NCI-H1930 (cell line): ENCODE results near the gene MOSPD2.

ENCODE experiments used
- DNase-seq, 2 experiments: peaks; one replicate each; lab custom pipeline; 2025; lab: John Stamatoyannopoulos, UW

Gene MOSPD2

DNA sequence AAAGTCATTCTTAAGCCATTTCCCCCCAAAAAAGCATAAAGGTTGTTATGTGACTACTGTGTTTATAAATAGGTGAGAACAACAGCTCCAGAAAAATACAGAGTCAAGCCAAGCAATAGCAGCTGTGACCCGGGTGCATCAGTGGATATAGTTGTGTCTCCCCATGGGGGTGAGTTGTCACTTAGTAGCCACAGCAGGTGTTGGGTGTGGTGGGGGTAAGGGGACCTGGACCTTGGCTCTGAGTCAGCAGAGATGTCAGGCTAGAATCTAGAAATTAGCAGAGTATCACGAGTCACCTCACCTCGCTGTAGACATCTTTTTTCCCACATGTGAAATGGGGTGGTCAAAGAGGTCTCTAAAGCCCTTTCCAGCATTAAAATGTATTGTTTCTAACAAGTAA is 42.4 kb downstream of the MOSPD2 start:
- no peak for DNase-seq

DNA sequence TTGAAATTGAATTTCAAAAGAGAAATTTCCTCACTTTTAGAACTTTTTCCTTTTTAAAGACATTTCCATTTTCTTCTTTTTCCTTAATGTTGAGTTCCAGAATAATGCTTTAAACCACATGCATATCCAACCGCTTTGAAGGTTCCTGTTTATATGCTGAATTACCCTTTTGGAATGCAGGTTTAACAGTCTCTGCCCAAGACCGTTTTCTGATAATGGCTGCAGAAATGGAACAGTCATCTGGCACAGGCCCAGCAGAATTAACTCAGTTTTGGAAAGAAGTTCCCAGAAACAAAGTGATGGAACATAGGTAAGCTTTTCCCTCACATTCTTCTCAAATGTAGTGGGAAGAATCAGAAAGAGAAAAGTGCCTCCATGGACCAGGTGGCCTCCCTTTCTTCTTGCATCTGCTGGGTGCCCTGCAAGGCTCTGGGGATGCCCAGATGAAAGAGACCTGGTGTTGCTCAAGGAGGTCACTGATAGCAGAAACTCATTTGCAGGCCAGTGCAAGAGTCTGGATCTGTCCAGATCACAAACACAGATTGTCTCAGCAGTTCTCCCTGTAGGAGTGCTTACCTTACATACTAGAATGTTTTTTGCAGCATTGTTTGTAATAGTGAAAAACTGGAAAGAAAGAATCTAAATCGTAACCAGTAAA is 42.9 kb downstream of the MOSPD2 start:
- DNase-seq: no peak

DNA sequence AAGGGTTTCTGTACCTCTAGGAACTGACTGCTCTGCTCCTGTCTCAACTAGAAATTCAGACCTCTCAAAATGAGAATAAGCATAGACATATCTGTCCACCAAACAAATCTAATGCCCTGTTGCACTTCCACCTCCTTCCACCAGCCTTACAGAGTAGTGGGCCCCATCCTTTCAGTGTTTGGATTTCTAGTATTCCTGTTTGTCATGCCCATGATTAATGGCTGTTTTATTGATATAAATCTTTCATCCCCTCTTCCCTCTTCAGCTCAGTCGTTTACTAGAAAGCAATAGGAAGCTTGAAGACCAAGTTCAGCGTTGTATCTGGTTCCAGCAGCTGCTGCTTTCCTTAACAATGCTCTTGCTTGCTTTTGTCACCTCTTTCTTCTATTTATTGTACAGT is 46.2 kb downstream of the MOSPD2 start:
- no peak for DNase-seq

DNA sequence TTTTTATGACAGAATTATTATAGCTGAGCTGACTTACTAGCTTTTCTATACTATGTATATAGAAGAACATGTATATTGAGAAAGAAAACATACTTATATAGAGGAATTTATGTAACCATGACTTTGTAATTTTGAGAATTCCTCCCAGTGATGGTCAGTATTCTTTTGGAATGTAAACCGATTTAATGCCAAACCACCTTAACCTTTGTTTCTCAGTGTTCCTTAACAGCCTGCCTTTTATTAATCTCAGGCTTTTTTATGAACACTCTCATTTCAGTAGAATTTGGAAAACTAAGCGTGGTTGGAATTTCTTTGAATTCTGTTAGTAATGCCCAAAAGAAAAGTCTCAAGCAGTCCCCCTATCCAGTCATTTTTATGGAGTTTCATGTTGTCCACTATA is 47.0 kb downstream of the MOSPD2 start:
- no peak for DNase-seq

DNA sequence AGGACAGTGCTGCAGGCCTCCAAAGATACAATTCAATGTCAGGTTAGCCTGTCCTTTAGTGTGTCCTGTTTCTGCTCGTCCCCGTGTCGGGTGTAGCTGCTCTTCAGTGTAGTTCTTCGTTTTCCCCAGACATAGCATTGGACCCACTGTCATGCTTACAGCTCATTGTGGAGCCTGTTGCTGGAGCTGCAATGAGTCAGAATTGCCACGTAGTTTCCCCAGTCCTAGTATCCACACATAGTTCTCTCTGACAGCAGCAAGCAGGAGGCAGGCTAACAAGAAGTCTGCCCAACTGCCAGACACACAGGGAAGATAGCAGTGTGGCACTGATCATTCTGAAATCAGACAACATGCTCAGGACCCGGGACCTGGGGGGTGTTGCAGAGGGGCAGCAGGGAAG is 49.2 kb downstream of the MOSPD2 start:
- DNase-seq: no peak

DNA sequence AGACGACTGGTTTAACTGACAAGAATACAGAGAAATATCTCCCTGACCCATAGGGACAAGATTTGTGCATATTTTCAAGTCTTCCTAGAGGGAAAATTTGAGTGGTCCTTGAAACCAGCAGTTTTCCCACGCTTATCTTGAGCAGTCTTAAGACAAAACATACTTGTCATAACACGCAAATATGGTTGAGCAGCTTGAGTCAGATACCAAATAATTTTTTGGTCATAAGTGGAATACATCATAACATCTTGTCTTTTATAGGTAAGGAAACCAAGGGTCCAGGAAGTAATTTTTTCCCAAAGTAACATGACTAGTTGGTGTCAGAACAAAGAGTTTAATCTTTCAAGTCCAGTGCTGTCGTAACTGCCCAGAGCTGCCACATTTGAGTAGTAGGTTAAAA is 50.5 kb downstream of the MOSPD2 start:
- no peak for DNase-seq

DNA sequence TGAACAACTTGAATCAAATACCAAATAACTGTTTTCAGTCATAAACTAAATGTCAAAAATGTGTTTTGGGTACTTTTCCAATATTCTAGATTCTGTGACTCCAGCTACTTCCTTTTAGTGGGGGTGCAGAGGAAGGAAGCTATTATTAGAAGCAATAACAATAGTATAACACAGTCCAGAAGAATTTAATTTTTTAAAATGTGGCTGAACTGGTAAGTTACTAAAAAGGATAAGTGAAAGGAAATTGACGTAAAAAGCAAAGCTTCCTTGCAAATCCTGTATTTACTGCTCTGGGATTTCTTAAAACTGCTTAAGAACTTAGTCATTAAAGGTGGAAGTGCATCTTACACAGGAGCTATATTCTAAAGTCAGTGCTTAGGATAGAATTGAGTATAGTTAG is 53.2 kb downstream of the MOSPD2 start:
- no peak for DNase-seq

DNA sequence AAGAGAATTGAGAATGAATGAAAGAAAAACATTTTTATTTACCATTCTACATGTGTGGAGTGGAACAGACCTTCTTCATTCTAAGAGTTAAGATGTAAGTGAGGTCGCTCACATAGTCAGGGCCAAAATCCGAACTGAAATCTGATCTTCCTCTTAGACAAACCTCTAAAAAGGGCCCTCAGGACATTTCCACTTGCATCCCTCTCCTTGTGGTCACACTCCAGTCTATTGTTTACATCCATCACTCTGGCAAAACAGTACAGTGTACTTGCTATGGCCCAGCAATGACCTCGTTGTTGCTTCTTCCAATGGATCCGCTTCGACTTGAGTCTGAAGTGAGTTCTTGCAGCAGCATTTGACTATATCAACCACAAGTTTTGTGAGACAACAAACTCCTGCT is 54.2 kb downstream of the MOSPD2 start:
- DNase-seq: no peak

DNA sequence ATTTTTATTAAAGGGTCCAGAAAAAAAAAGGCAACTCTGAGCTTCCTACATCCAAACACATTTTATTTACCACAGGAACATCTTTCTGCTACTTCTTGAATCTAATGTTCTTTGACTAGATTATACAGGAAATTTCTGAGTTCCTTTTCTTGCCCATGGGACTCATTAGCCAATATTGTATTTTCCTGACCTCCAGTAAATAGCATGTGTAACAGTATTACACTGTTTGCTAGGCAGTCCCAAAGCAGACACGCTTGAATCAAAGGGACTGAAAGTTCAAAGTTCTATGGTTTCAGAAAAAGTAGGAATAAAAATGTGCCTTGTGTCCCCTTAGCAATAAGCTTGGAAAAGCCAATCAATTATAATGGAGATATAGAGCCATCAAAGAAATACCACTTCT is 57.4 kb downstream of the MOSPD2 start:
- no peak for DNase-seq

DNA sequence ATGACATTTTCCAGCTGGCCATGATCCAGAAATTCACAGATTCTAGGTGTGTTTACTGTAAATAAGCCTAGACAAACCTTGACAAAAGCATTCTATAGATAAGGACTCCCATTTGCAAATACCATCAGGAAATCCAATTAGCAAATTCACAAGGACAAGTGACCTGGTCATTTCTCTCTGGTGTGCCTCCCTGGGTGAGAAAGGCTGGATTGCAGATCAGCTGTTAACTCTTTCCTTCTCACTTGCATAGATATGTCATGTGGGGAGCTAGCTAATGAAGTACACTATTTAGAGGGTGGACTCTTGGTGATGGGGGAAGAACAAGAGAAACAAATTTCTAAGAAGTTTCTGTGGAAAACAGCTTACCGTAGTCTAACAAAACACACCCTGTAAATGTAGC is 58.9 kb downstream of the MOSPD2 start:
- DNase-seq: no peak

DNA sequence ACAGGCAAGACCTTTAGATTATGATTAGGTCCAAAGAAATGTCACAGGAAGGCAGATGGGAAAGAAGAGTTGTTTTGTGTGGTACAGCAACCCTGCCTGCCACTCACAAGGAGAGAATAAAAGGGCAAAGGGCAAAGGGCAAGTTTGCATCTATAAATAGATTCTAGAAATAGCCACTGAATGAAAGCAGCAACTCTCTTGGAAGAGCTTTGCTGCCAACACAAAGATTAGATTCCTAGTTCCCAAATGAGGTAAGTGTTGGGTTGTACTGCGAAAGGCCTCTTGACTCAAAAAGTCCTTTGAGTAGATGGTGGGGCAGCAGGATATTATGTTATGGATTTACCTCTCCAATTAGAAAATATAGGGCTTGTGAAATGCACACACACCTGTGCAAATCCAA is 61.2 kb downstream of the MOSPD2 start:
- DNase-seq: no peak

DNA sequence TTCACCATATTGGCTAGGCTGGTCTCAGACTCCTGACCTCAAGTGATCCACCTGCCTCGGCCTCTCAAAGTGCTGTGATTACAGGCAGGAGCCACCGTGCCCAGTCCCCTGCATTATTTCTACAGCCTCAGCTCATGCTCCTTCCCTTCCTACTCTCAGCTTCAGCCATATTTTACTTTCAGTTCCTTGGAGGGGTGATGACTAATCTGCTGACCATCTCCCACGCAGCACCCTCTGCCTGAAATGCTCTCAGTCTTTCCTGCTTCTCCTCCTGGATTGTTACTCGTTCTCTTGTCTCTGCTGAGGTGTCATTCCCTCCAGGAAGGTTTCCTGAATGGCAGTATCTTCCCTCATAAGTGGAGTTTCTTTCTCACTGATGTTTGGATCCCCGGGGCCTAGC is 63.3 kb downstream of the MOSPD2 start:
- DNase-seq: no peak

DNA sequence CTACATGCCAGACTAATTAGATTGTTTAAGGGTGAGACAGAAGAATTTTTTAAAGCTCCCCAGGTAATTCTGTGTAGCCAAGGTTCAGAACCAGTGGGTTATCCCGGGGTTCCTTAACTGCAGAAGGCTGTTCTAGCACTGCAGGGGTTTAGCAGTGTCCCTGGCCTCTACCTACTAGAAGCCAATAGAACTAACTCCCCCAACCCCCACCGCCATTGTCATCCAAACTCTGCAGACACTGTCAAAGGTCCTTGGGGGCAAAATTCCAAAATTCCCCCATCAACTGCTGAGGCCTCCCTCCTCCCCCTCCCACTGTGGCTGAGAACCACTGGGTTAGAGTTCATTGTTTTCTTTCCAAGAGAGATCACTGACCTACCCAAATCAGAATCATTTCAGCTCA is 66.4 kb downstream of the MOSPD2 start:
- no peak for DNase-seq

DNA sequence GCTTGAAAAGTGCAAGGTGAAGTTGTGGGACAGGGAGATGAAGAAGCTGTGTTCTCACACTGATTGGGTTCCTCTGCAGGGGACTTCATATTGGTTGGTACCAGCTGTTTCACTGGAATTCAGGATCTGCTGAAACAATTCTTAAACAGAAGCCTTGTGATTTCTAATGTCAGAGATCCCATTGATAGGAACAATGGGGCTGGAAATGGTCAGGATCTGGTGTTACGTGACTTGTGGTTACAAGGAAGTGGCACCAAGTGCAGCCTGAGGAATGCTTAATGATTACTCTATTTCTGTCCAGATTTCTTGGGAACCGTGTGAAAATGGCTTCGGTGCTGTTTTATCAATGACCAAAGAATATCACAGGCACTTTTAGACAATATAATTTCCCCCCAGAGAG is 68.1 kb downstream of the MOSPD2 start:
- DNase-seq: no peak

DNA sequence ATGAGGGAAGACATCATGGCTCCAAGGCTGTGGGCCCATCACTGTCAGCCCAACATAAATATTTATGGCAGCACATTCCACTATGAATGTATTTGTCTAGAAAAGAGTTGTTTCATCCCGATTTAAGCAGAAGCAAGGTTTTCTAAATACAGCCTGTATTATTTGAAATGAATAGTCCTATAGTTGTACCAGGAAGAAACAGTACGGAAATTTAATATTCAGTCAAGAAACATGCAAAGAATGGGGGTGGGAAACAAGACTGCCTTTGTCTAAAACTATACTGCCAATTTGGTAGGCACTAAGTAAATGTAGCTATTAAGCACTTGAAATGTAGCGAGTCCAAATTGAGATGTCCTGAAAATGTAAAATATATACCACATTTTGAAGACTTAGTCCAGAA is 69.1 kb downstream of the MOSPD2 start:
- DNase-seq: no peak

DNA sequence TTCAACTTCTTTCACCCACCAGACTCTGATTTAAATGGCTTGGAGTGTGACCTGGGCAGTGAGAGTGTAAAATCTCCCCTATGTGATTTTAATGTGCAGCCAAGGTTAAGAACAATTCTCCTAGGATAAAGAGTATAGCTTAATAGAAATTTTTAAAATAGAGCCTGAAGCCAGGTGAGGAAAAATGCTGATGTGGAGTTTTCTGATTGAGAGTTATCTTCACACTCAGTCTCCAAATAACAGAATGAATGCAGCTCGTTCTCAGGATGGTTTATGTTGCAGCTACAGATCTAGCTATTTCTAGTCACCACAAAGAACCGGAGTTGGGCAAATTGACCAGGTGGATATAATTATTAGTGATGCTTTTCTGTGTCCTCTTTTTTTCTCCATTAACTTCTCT is 70.7 kb downstream of the MOSPD2 start:
- DNase-seq: no peak

DNA sequence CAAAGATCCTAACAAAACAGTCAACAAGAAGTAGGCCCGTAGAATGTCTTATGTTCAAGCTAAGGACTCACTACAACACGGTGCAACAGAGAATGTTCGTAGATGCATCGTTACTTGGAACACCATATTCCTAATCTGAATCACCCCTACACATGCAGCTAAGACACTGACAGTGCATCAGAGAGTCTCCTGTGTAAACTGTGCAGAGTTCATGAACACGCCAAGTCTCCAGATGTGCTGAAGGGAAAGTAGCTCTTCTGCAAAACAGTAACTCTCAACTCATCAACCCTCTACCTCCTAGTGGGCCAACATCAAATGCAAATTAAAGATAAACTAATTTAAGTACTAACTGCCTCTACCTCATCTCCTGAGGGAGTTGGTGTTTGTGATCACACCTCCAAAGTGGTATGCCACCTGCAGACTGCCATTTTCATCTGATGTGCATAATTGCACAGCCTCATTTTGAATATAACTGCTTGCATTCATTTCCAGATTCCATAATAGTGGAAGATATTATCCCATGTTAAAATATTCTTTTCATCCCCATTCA is 73.5 kb downstream of the MOSPD2 start:
- no peak for DNase-seq

DNA sequence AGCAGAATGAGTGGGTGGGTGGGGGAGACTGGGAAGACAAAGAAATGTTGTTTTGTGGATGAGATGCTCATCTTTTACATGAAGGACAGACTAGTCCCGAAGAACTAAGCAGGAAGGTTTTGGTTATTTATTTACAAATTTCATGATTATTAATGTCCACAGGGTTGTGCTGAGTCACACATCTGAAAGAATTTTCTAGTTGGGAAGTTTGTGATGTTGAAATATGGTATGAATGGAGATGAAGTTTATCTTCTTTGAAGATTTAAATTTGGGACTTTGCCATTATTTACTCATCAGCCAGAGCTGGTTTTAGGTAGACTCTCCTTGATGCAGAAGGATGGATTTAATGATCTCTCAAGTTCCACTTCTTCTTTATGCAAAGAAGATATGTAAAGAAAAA is 75.5 kb downstream of the MOSPD2 start:
- no peak for DNase-seq

DNA sequence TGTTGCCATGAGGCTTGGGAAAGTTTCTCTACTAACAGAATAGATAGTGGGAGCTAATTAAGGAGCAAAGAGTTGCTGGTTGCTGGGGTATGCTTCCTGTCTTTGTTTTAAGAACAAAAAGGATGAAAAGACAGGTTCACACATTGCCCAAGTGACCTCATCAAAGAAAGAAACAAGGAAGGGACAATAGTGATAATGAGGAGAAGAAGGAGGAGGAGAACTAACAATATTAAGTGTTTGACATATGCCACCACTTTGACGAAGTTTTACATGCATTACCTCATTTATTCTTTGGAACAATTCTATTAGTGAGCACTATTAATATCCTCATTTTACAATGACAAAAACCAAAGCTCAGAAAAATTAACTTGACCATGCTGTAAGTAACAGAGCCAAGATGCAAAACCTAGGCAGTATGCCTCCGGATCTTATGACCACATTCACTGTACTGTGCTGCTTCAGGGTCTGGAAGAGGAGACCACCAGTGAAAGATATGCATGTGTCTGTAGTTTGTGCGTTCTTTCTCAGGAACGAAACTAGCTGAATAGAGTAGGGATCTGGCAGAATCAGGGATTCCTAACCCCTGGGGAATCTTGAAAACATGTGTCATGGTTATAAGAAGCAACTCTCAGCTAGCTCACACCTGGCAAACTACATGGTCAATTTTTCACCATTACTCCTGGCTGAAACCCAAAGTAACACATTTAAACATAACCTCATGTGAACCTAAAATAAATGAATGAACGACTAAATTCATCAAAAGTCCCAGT is 83.8 kb downstream of the MOSPD2 start:
- DNase-seq: no peak

DNA sequence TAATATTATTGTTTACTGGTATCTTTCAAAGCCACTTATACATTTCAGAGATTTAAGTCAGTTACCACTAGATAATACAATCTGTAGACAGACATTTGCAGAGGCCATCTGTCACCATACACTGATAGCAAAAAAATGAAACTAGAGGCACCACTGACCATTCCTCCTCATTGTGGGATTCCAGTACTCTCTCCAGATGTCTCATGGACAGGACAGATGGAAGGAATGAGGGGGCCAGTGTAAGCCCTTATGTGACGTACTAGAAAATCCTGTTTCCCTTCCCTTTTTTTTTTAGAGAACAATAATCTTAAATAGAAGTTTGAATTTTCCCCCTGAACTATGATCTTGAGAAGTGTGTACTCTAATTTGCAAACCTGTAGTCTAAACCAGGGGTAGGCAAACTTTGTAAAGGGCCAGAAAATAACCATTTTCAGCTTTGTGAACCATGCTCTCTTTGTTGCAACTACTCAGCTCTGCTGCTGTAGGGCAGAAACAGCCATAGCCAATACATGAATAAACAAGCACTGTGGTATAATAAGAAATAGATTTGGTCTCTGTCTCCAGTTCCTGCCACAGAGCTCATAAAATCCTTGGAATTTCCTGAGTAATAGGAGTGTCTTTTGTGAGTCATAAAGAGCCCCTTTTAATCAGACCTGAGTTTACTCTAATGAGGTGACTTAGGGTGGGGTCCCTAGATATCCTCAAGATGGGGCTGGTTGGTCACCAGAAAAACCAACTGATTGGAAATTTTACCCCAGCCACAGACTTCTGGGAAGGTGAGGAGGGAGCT is 90.4 kb downstream of the MOSPD2 start:
- DNase-seq: no peak

DNA sequence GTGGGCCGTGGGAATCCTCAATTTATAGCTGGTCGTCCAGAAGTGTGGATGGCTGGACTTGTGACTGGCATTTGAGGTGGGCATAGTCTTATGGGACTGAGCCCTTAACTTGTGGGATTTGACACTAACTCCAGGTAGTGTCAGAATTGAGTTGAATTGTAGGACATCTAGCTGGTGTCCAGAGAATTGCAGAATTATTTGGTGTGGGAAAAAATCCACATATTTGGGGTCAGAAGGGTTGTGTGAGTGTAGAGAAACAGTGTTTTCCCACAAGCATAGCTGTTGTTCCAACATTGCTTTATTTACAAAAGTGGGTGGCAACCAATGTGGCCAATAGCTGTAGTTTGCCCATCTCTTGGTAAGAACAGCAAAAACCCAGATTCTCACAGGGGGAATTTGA is 91.3 kb downstream of the MOSPD2 start:
- DNase-seq: no peak
